SK-N-SH (cell line): Measurements from ENCODE around the gene CBLB. TPM values are rescaled to one million over a fixed set of nuclear protein-coding genes. Genes with fewer than 3 reads are reported as not detected.

Experiments
- CTCF ChIA-PET: fragments of 300-600, 350-600 bp; formaldehyde crosslinking; extraction: SDS; loops from one replicate; lab custom pipeline; 2021; lab: Yijun Ruan, JAX
- POLR2A ChIA-PET: fragments of 350-600 bp; sonication (Branson Sonifier 250); formaldehyde crosslinking; extraction: SDS; loops from one replicate; lab custom pipeline; 2020; ENCODE audit warnings: antibody characterized with exemption, inconsistent platforms; lab: Yijun Ruan, JAX
- DNase-seq: peaks from one replicate; pipeline ENCODE4 v3.0.0; 2012
- H2AFZ ChIP-seq: fragments of 200-600 bp; sonication (generic); 2 replicates; pipeline ENCODE4 v1.8.1; 2016; ENCODE audit warnings: antibody characterized with exemption, mild to moderate bottlenecking, low read depth
- H3F3A ChIP-seq: fragments of 200-600 bp; sonication (generic); replicated peaks from 2 replicates; pipeline ENCODE3; 2016; ENCODE audit warnings: antibody characterized with exemption, mild to moderate bottlenecking; ENCODE audit not compliant: insufficient read depth
- H3K27ac ChIP-seq, 2 experiments: fragments of 200-500 bp in 1 of 2; fragments of 200-600 bp in 1 of 2; sonication (Bioruptor generic) in 1 of 2; sonication (generic), shearing (Covaris generic) in 1 of 2; 2 replicates each; pipeline versions ENCODE4 v1.5.1 to v1.6.1; 2014 to 2016; ENCODE audit warnings: low read depth in 2 of 2, inconsistent platforms in 1 of 2, low read length in 1 of 2, mild to moderate bottlenecking in 1 of 2, mixed read lengths in 1 of 2
- H3K27me3 ChIP-seq: fragments of 200-600 bp; sonication (generic), shearing (Covaris generic); 2 replicates; pipeline ENCODE4 v1.6.1; 2016; ENCODE audit warnings: mixed run types; ENCODE audit not compliant: insufficient read depth
- H3K36me3 ChIP-seq, 2 experiments: fragments of 200-500 bp in 1 of 2; fragments of 200-600 bp in 1 of 2; sonication (Bioruptor generic) in 1 of 2; sonication (generic) in 1 of 2; replicated peaks in 1 of 2; 2 replicates each; pipeline versions ENCODE3 to v1.5.1; 2014 to 2016; ENCODE audit warnings: low read length in 1 of 2, mild to moderate bottlenecking in 1 of 2; ENCODE audit not compliant: insufficient read depth in 2 of 2, control insufficient read depth in 1 of 2
- H3K4me1 ChIP-seq, 2 experiments: fragments of 200-500 bp in 1 of 2; fragments of 200-600 bp in 1 of 2; sonication (Bioruptor generic) in 1 of 2; sonication (generic), shearing (Covaris generic) in 1 of 2; 2 replicates each; pipeline versions ENCODE4 v1.5.1 to v1.6.1; 2014 to 2016; ENCODE audit warnings: low read depth in 1 of 2, low read length in 1 of 2, mixed run types in 1 of 2; ENCODE audit not compliant: insufficient read depth in 2 of 2, control insufficient read depth in 1 of 2
- H3K4me2 ChIP-seq: fragments of 200-600 bp; sonication (generic), shearing (Covaris generic); 2 replicates; pipeline ENCODE4 v1.6.1; 2017; ENCODE audit warnings: mixed run types
- H3K4me3 ChIP-seq, 2 experiments: fragments of 200-500 bp in 1 of 2; fragments of 200-600 bp in 1 of 2; sonication (Bioruptor generic) in 1 of 2; sonication (generic), shearing (Covaris generic) in 1 of 2; 2 replicates each; pipeline versions ENCODE4 v1.5.1 to v1.8.1; 2014 to 2016; ENCODE audit warnings: low read depth in 2 of 2, inconsistent platforms in 1 of 2, low read length in 1 of 2, mild to moderate bottlenecking in 1 of 2, mixed read lengths in 1 of 2, moderate library complexity in 1 of 2
- H3K79me2 ChIP-seq: fragments of 200-600 bp; sonication (generic); 2 replicates; pipeline ENCODE4 v1.8.1; 2017; ENCODE audit warnings: mild to moderate bottlenecking; ENCODE audit not compliant: insufficient read depth
- H3K9ac ChIP-seq: fragments of 200-600 bp; sonication (generic); 2 replicates; pipeline ENCODE4 v1.6.1; 2017; ENCODE audit warnings: mixed run types
- H3K9me2 ChIP-seq: fragments of 200-600 bp; sonication (generic); 2 replicates; pipeline ENCODE4 v1.6.1; 2017; ENCODE audit warnings: mixed run types
- H3K9me3 ChIP-seq: fragments of 200-600 bp; sonication (generic); 2 replicates; pipeline ENCODE4 v1.6.1; 2017; ENCODE audit warnings: mixed run types, mild to moderate bottlenecking, moderate library complexity
- H4K20me1 ChIP-seq: fragments of 200-600 bp; sonication (generic); 2 replicates; pipeline ENCODE4 v1.6.1; 2017; ENCODE audit warnings: mild to moderate bottlenecking, mixed run types; ENCODE audit not compliant: insufficient read depth
- CHD2 ChIP-seq: fragments of 150-350 bp; IDR thresholded peaks from 2 replicates; pipeline ENCODE4 v1.6.1; 2018; ENCODE audit warnings: low read length; ENCODE audit not compliant: partially characterized antibody
- FOXM1 ChIP-seq: IDR thresholded peaks from 2 replicates; pipeline ENCODE4 v1.4.0; 2012; ENCODE audit warnings: low read depth, mild to moderate bottlenecking
- MEF2A ChIP-seq: IDR thresholded peaks from 2 replicates; pipeline ENCODE4 v1.4.0; 2012; ENCODE audit warnings: low read depth, borderline replicate concordance
- NFIC ChIP-seq: IDR thresholded peaks from 2 replicates; pipeline ENCODE4 v1.4.0; 2012; ENCODE audit warnings: borderline replicate concordance
- RCOR1 ChIP-seq: fragments of 150-350 bp; IDR thresholded peaks from 2 replicates; pipeline ENCODE4 v1.6.1; 2017; ENCODE audit warnings: antibody characterized with exemption, low read length
- RFX5 ChIP-seq: IDR thresholded peaks from 2 replicates; pipeline ENCODE4 v1.6.1; 2012; ENCODE audit warnings: mild to moderate bottlenecking, improper control_type of control experiment, low read length
- RXRA ChIP-seq: IDR thresholded peaks from 2 replicates; pipeline ENCODE4 v1.4.0; 2012; ENCODE audit warnings: low read depth, mild to moderate bottlenecking, borderline replicate concordance
- SIN3A ChIP-seq: IDR thresholded peaks from 2 replicates; pipeline ENCODE4 v1.6.1; 2012; ENCODE audit warnings: low read depth, mild to moderate bottlenecking, low read length, moderate library complexity, borderline replicate concordance
- TAF1 ChIP-seq: IDR thresholded peaks from 2 replicates; pipeline ENCODE4 v1.6.1; 2012; ENCODE audit warnings: low read depth, mild to moderate bottlenecking, low read length, moderate library complexity, borderline replicate concordance
- TEAD4 ChIP-seq: IDR thresholded peaks from 2 replicates; pipeline ENCODE4 v1.4.0; 2012; ENCODE audit warnings: mild to moderate bottlenecking, borderline replicate concordance; ENCODE audit not compliant: insufficient read depth
- WGBS: methylation state at CpG from one replicate; pipeline ENCODE4 v1.1.6; 2017; ENCODE audit warnings: low lambda C conversion rate; 5-methylcytosine and 5-hydroxymethylcytosine counted together
- polyA plus RNA-seq, 3 experiments: library from polyadenylated mRNA; depleted of rRNA; stranded (reverse); fragments of >200 nt; gene quantifications; 2 replicates each; pipeline ENCODE4 v1.2.3, GENCODE V29; 2012
- TF ChIP-seq, protein P1 (sequence below): IDR thresholded peaks from 2 replicates; pipeline ENCODE4 v1.4.0; 2012; ENCODE audit warnings: low read depth, borderline replicate concordance
- TF ChIP-seq, protein P2 (sequence below): IDR thresholded peaks from 2 replicates; pipeline ENCODE4 v1.4.0; 2012; ENCODE audit warnings: low read depth, borderline replicate concordance
- TF ChIP-seq, protein P3 (sequence below): fragments of 150-350 bp; IDR thresholded peaks from 2 replicates; pipeline ENCODE4 v1.6.1; 2017; ENCODE audit warnings: antibody characterized with exemption, low read length, low read depth, borderline replicate concordance

Gene CBLB
- polyA plus RNA-seq, 1 of the 3 experiments (the other 2 are of a cell fraction): 4.4 TPM

DNA sequence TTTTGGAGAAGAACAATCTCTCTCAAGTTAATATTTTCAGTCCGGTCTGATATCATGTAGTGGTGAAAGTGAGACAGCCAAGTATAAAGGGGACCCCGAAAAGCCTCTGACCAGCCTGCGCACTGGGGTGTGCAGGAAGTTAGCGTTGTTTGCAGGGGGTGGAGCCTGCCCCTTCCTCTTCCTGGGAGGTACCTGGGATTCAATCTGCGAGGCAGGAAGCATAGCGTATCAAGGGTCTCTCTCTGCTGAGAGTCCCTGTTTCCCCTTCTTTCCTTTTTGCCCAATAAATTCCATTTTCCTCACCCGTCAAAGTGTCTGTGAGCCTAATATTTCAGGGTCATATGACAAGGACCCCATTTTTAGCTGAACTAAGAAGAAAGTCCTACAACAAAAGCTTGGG, 44.8 kb upstream of the CBLB start:
- no peak overlapping the region for H3K9ac ChIP-seq
- no peak overlapping the region for H3K4me3 ChIP-seq
- H3K9me2 ChIP-seq: no peaks in the 10 kb centered on the region
- H3K36me3 ChIP-seq: peaks cover 0 to 4% of the 10 kb centered on the region in 2 experiments
- H3F3A ChIP-seq: no peaks in the 10 kb centered on the region
- no peak for DNase-seq
- peaks cover 10% of the 10 kb centered on the region for H3K9me3 ChIP-seq
- H3K27ac ChIP-seq: no peak overlapping the region
- 90% methylated on average over 7 of the region's 7 CpGs for WGBS
- ChIA-PET POLR2A (no interaction called here), CTCF (no interaction called here)
- no peaks in the 10 kb centered on the region for H3K4me1 ChIP-seq
- H3K79me2 ChIP-seq: no peaks in the 10 kb centered on the region
- H2AFZ ChIP-seq: no peak overlapping the region
- H3K4me2 ChIP-seq: no peak overlapping the region
- no peaks in the 10 kb centered on the region for H3K27me3 ChIP-seq
- TF ChIP-seq FOXM1 (no peak), RCOR1 (no peak), SIN3A (no peak), NFIC (no peak), TAF1 (no peak), CHD2 (no peak), MEF2A (no peak), RXRA (no peak), RFX5 (no peak)
- TF ChIP-seq, protein P1, sequence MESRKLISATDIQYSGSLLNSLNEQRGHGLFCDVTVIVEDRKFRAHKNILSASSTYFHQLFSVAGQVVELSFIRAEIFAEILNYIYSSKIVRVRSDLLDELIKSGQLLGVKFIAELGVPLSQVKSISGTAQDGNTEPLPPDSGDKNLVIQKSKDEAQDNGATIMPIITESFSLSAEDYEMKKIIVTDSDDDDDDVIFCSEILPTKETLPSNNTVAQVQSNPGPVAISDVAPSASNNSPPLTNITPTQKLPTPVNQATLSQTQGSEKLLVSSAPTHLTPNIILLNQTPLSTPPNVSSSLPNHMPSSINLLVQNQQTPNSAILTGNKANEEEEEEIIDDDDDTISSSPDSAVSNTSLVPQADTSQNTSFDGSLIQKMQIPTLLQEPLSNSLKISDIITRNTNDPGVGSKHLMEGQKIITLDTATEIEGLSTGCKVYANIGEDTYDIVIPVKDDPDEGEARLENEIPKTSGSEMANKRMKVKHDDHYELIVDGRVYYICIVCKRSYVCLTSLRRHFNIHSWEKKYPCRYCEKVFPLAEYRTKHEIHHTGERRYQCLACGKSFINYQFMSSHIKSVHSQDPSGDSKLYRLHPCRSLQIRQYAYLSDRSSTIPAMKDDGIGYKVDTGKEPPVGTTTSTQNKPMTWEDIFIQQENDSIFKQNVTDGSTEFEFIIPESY: no peak
- TF ChIP-seq, protein P2, sequence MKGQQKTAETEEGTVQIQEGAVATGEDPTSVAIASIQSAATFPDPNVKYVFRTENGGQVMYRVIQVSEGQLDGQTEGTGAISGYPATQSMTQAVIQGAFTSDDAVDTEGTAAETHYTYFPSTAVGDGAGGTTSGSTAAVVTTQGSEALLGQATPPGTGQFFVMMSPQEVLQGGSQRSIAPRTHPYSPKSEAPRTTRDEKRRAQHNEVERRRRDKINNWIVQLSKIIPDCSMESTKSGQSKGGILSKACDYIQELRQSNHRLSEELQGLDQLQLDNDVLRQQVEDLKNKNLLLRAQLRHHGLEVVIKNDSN: no peak
- TF ChIP-seq, protein P3, sequence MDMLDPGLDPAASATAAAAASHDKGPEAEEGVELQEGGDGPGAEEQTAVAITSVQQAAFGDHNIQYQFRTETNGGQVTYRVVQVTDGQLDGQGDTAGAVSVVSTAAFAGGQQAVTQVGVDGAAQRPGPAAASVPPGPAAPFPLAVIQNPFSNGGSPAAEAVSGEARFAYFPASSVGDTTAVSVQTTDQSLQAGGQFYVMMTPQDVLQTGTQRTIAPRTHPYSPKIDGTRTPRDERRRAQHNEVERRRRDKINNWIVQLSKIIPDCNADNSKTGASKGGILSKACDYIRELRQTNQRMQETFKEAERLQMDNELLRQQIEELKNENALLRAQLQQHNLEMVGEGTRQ: no peak
- TF ChIP-seq, all 33 proteins: peak for 0
- H4K20me1 ChIP-seq: no peaks in the 10 kb centered on the region

DNA sequence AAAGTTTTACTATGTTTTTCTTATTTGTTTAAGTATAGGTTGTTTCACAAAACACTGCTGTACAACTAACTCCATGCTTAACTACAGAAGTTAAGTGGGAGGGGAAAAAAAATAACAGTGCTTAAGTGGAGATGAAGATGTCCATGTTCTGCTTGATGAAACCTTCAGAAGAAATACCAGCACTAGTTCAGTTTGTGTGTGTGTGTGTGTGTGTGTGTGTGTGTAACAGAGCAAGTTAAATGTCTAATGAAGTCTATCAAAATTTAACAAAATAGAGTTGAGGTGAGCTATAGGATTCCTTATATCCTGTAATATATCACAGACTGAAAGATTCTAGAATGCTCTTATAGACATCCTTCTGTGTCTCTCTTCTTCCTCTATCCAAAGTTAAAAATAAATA, 44.1 kb upstream of the CBLB start:
- Histone ChIP-seq H3K9me2 (no peaks in the 10 kb centered on the region), H3K27ac (no peak overlapping the region), H4K20me1 (no peaks in the 10 kb centered on the region), H3K9me3 (peaks cover 10% of the 10 kb centered on the region; the same call in 1 of the 2 replicates), H3K4me1 (no peaks in the 10 kb centered on the region), H3K27me3 (no peaks in the 10 kb centered on the region), H3K9ac (no peak overlapping the region), H2AFZ (no peak overlapping the region), H3K4me2 (no peak overlapping the region), H3K36me3 (peaks cover 0 to 4% of the 10 kb centered on the region in 2 experiments), H3F3A (no peaks in the 10 kb centered on the region), H3K4me3 (no peak overlapping the region), H3K79me2 (no peaks in the 10 kb centered on the region)
- no peak for DNase-seq
- no peak for TF ChIP-seq TEAD4
- POLR2A ChIA-PET: no interaction called here
- CTCF ChIA-PET: no interaction called here
